GM12875 (cell line): ENCODE measurements around the gene ANKDD1B.

Experiments used
- H3K4me3 ChIP-seq: one replicate; pipeline ENCODE4 v1.5.1; 2011; ENCODE audit warnings: low read depth, low read length, control low read depth
- CTCF ChIP-seq: IDR thresholded peaks from 2 replicates; pipeline ENCODE4 v1.5.1; 2011; ENCODE audit warnings: low read depth, mild to moderate bottlenecking, control low read depth, inconsistent platforms, low read length, moderate library complexity, borderline replicate concordance; ENCODE audit not compliant: insufficient read depth

Gene ANKDD1B

GRCh38 chr5:75627801-75628200, 16.5 kb downstream of the ANKDD1B start:
- H3K4me3 ChIP-seq: no peak overlapping the region
- no peak for TF ChIP-seq CTCF

DNA sequence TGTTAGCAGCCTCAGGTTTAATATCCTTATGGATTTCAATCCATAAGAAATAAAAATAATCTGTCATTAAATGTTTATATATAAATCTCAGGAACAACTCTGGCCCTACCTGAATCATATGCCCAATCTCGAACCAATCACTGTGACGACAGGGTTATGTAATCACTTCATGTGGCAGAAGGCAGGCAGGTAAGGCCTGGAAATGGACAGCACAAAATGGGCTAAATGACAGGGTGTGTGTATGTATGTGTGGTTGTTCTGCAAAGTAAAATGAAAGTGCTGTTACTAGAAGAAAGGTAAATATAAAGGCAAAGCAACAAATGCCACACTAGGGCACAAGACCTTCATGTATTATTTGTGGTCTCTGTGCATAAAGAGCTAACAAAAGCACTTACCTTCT, 19.6 kb downstream of the ANKDD1B start:
- no peak overlapping the region for H3K4me3 ChIP-seq
- TF ChIP-seq CTCF: no peak

GRCh38 chr5:75632321-75632720, 21.1 kb downstream of the ANKDD1B start:
- no peak for TF ChIP-seq CTCF
- H3K4me3 ChIP-seq: no peak overlapping the region

DNA sequence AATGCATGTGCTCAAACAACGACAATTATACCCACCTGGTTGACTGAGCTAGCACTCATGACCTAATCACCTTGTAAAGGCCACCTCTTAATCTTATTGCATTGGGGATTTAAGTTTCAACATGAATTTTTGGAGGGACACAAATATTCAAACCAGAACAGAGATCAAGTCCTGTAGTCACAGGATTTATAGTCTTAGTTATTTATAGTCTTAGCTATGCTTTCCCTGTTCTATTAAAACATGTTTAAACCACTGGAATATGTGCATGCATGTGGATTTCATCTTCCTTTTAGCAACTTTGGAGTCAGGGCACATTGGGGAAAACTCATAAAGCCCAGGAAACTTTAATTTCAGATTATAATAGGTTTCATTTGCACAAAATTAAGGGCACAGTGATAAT, 26.7 kb downstream of the ANKDD1B start:
- no peak overlapping the region for H3K4me3 ChIP-seq
- TF ChIP-seq CTCF: no peak

- no peak overlapping the region for H3K4me3 ChIP-seq
- TF ChIP-seq CTCF: no peak
Observed at GRCh38 chr5:75639535-75640311, 28.5 kb downstream of the ANKDD1B start.

DNA sequence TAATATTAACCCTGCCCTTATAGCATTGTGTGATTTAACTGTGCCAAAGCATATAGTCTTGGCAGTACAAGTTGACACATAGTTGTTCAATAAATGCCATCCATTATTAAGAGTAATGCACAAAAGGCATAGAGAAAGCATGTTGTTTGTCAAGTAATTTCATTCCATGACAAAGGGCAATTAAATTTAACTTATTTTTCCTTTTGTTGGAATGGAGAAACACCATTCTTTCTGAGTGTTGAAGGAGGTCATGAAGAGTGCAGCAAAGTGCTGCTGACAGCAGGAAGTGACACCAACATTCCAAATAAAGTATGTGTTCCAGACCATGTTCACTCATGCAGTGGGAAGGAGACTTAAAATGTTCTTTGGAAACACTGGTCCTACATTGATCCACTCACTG, 29.1 kb downstream of the ANKDD1B start:
- TF ChIP-seq CTCF: no peak
- H3K4me3 ChIP-seq: no peak overlapping the region

GRCh38 chr5:75640826-75641225, 29.6 kb downstream of the ANKDD1B start:
- H3K4me3 ChIP-seq: no peak overlapping the region
- no peak for TF ChIP-seq CTCF
